WTC11 (cell line): ENCODE results near the gene XPO6. TPM values are rescaled to one million over a fixed set of nuclear protein-coding genes. Genes with fewer than 3 reads are reported as not detected.

Experiments used
- ATAC-seq: fragments of 200-7000 bp; cut with Tn5 transposase; 2 replicates; pipeline ENCODE4 v1.10.0; 2021; ENCODE audit warnings: mild to moderate bottlenecking, moderate library complexity
- CTCF ChIA-PET: fragments of 300-600 bp; sonication (Branson Sonifier 250); formaldehyde crosslinking; loops from one replicate; lab custom pipeline; 2021; ENCODE audit warnings: antibody characterized with exemption; lab: Charles Lee
- POLR2A ChIA-PET: fragments of 350-600 bp; sonication (Branson Sonifier 250); formaldehyde crosslinking; loops from one replicate; lab custom pipeline; 2021; ENCODE audit warnings: antibody characterized with exemption; lab: Charles Lee
- DNase-seq: peaks from one replicate; pipeline ENCODE4 v3.0.0; 2021; ENCODE audit warnings: low spot score
- H3K27ac Mint-ChIP-seq: 2 replicates; pipeline ENCODE4 v1.8.0; 2021; ENCODE audit warnings: mixed read lengths
- H3K27me3 Mint-ChIP-seq: 2 replicates; pipeline ENCODE4 v1.8.0; 2021; ENCODE audit warnings: low read depth, mild to moderate bottlenecking, moderate library complexity, mixed read lengths
- H3K36me3 Mint-ChIP-seq: 2 replicates; pipeline ENCODE4 v1.8.0; 2021; ENCODE audit warnings: mixed read lengths
- H3K4me1 Mint-ChIP-seq: 2 replicates; pipeline ENCODE4 v1.8.0; 2022; ENCODE audit warnings: mixed read lengths
- H3K4me3 Mint-ChIP-seq: 2 replicates; pipeline ENCODE4 v1.8.0; 2021; ENCODE audit warnings: mild to moderate bottlenecking, moderate library complexity, mixed read lengths
- H3K9me3 Mint-ChIP-seq: 2 replicates; pipeline ENCODE4 v1.8.0; 2021; ENCODE audit warnings: mixed read lengths
- AFF4 ChIP-seq: sonication (generic); formaldehyde crosslinking; IDR thresholded peaks from 2 replicates; pipeline ENCODE4 v1.8.1; 2023; ENCODE audit warnings: mild to moderate bottlenecking, missing genetic modification reagents, borderline replicate concordance
- ELF4 ChIP-seq: sonication (generic); formaldehyde crosslinking; IDR thresholded peaks from 2 replicates; pipeline ENCODE4 v1.8.1; 2022; ENCODE audit warnings: low read depth, mild to moderate bottlenecking, moderate library complexity, missing genetic modification reagents
- ETV6 ChIP-seq: sonication (generic); formaldehyde crosslinking; IDR thresholded peaks from 2 replicates; pipeline ENCODE4 v1.8.1; 2022; ENCODE audit warnings: mild to moderate bottlenecking, missing genetic modification reagents
- GTF2I ChIP-seq: fragments of 250-450 bp; sonication (Bioruptor Pico); conservative IDR thresholded peaks from 2 replicates; pipeline ENCODE4 v1.4.0; 2021; ENCODE audit warnings: mild to moderate bottlenecking
- HMGA2 ChIP-seq: fragments of 250-450 bp; sonication (Bioruptor Pico); IDR thresholded peaks from 2 replicates; pipeline ENCODE4 v1.4.0; 2021; ENCODE audit warnings: mild to moderate bottlenecking, moderate library complexity
- JUN ChIP-seq: sonication (generic); formaldehyde crosslinking; IDR thresholded peaks from 2 replicates; pipeline ENCODE4 v1.8.0; 2023; ENCODE audit warnings: mild to moderate bottlenecking, missing genetic modification reagents
- OVOL2 ChIP-seq: fragments of 250-450 bp; sonication (Bioruptor Pico); IDR thresholded peaks from 2 replicates; pipeline ENCODE4 v1.9.0; 2021; ENCODE audit warnings: mild to moderate bottlenecking, borderline replicate concordance
- TCF7 ChIP-seq: sonication (generic); formaldehyde crosslinking; IDR thresholded peaks from 2 replicates; pipeline ENCODE4 v1.8.0; 2022; ENCODE audit warnings: mild to moderate bottlenecking, low read depth, missing genetic modification reagents, moderate library complexity
- ZNF121 ChIP-seq: sonication (generic); formaldehyde crosslinking; IDR thresholded peaks from 2 replicates; pipeline ENCODE4 v1.8.0; 2023; ENCODE audit warnings: missing genetic modification reagents
- ZNF219 ChIP-seq: sonication (generic); formaldehyde crosslinking; IDR thresholded peaks from 2 replicates; pipeline ENCODE4 v1.8.0; 2023; ENCODE audit warnings: missing genetic modification reagents, mild to moderate bottlenecking, borderline replicate concordance
- ZNF281 ChIP-seq: sonication (generic); formaldehyde crosslinking; IDR thresholded peaks from 2 replicates; pipeline ENCODE4 v1.8.0; 2023; ENCODE audit warnings: mild to moderate bottlenecking, missing genetic modification reagents
- ZNF423 ChIP-seq: fragments of 250-450 bp; sonication (Bioruptor Pico); IDR thresholded peaks from 2 replicates; pipeline ENCODE4 v2.1.2; 2022; ENCODE audit warnings: mild to moderate bottlenecking, moderate library complexity
- ZSCAN18 ChIP-seq: fragments of 250-450 bp; sonication (Bioruptor Pico); IDR thresholded peaks from 2 replicates; pipeline ENCODE4 v2.1.2; 2022; ENCODE audit warnings: mild to moderate bottlenecking, moderate library complexity
- total RNA-seq: library from RNA; stranded (reverse); gene quantifications from 3 replicates; pipeline ENCODE4 v1.2.3, GENCODE V29; 2021

Gene XPO6
- total RNA-seq, 1 experiment from 2014 or later: 160 TPM

GRCh38 chr16:28211758-28212531 is at the start of gene XPO6 (continued):
- TF ChIP-seq ZSCAN18: 0 out of 2 replicates have a peak, but pooled peaks have one; percentile 69
- TF ChIP-seq HMGA2 (CRISPR knock-in tag): no peak
- TF ChIP-seq TCF7 (CRISPR knock-in tag): no peak
- TF ChIP-seq ETV6 (CRISPR knock-in tag): peak; percentile 64; the same call in 1 of the 2 replicates
- TF ChIP-seq, all 79 proteins: peak for 13

- Mint-ChIP-seq H3K4me3 (no peak overlapping the region), H3K9me3 (0 out of 2 replicates have a peak, but pooled peaks cover 5% of the 10 kb centered on the region), H3K27me3 (no peaks in the 10 kb centered on the region), H3K27ac (no peak overlapping the region), H3K4me1 (peaks cover 46% of the 10 kb centered on the region), H3K36me3 (no peaks in the 10 kb centered on the region)
- CTCF ChIA-PET: no interaction called here
- TF ChIP-seq OVOL2 (no peak), ZNF121 (peak; percentile 54; the same call in 1 of the 2 replicates)
- POLR2A ChIA-PET: no interaction called here
- DNase-seq: no peak
- peak; percentile 13 for ATAC-seq
Measured at GRCh38 chr16:28260193-28260592, 48.4 kb upstream of the XPO6 start.

GRCh38 chr16:28259781-28260150 is 48.0 kb upstream of the XPO6 start:
- Mint-ChIP-seq H3K27me3 (no peaks in the 10 kb centered on the region), H3K4me3 (peak overlapping the region; percentile 9; the same call in 1 of the 2 replicates), H3K4me1 (peaks cover 47% of the 10 kb centered on the region), H3K9me3 (0 out of 2 replicates have a peak, but pooled peaks cover 5% of the 10 kb centered on the region), H3K27ac (no peak overlapping the region), H3K36me3 (no peaks in the 10 kb centered on the region)
- no peak for ATAC-seq
- DNase-seq: no peak
- ChIA-PET POLR2A (no interaction called here), CTCF (no interaction called here)
- TF ChIP-seq ZNF281 (CRISPR knock-in tag) (no peak), ZNF423 (no peak), ZNF219 (CRISPR knock-in tag) (no peak), GTF2I (CRISPR knock-in tag) (no peak), JUN (CRISPR knock-in tag) (no peak), AFF4 (CRISPR knock-in tag) (no peak), ELF4 (no peak)
